Measurements from ENCODE around the gene ZNF419.

ZNF419 gene

GRCh38 chr19:57527136-57527881 is 39.8 kb downstream of the ZNF419 start, which contains the start of gene ZNF549:
Gene ZNF549, plus strand, starts transcription at chr19:57527356. Its CDS starts 218 bp downstream, at chr19:57527574.
- no peaks in the 10 kb centered on the region for H3K9me3 ChIP-seq (ENCODE audit: control insufficient read depth, low read length)
- H3K27me3 ChIP-seq (ENCODE audit: control insufficient read depth, insufficient read depth, low read length, poor library complexity, severe bottlenecking) = no peaks in the 10 kb centered on the region
- H3K36me3 ChIP-seq (ENCODE audit: control insufficient read depth, insufficient read depth, low read length) = peaks cover 4% of the 10 kb centered on the region
- H3K4me1 ChIP-seq (ENCODE audit: control insufficient read depth, insufficient read depth, low read length) = peaks cover 5% of the 10 kb centered on the region
- H3K4me3 ChIP-seq (ENCODE audit: insufficient read depth, low read depth, low read length) = peak within 1 kb of the TSS; percentile 74
- no peak within 1 kb of the TSS for H3K27ac ChIP-seq (ENCODE audit: insufficient read depth, low read depth, low read length, poor library complexity, severe bottlenecking)
- WGBS, 2 experiments = 1% methylated on average over 64 of the region's 64 CpGs

GRCh38 chr19:57537953-57538547 is 50.5 kb downstream of the ZNF419 start:
- Histone ChIP-seq H3K4me1 (ENCODE audit: control insufficient read depth, insufficient read depth, low read length) (no peaks in the 10 kb centered on the region), H3K9me3 (ENCODE audit: control insufficient read depth, low read length) (peaks cover 23% of the 10 kb centered on the region), H3K27ac (ENCODE audit: insufficient read depth, low read depth, low read length, poor library complexity, severe bottlenecking) (no peak overlapping the region), H3K4me3 (ENCODE audit: insufficient read depth, low read depth, low read length) (no peak overlapping the region), H3K36me3 (ENCODE audit: control insufficient read depth, insufficient read depth, low read length) (peaks cover 78% of the 10 kb centered on the region), H3K27me3 (ENCODE audit: control insufficient read depth, insufficient read depth, low read length, poor library complexity, severe bottlenecking) (no peaks in the 10 kb centered on the region)
- 92 to 95% methylated on average over 7 of the region's 7 CpGs for WGBS, 2 experiments
